ENCODE measurements around the gene ZNF469. TPM values are rescaled to one million over a fixed set of nuclear protein-coding genes. Genes with fewer than 3 reads are reported as not detected.

ZNF469 gene
- polyA plus RNA-seq, 3 donors: 0.02 to 0.16 (median 0.10) TPM

GRCh38 chr16:88368994-88369393, 13.8 kb upstream of the ZNF469 start:
- Mint-ChIP-seq H3K36me3 (no peaks in the 10 kb centered on the region), H3K9me3 (peaks cover 0 to 6% (median 0%) of the 10 kb centered on the region in 7 donors), H3K27me3 (ENCODE audit: low read depth in 3 of 3) (peaks cover 2 to 5% (median 5%) of the 10 kb centered on the region in 3 donors), H3K4me1 (no peaks in the 10 kb centered on the region), H3K4me3 (no peak overlapping the region), H3K27ac (no peak overlapping the region)
- intact Hi-C loops (cut with micrococcal nuclease): no loop called here
- Histone ChIP-seq H3K4me3 (replicated peaks in 1 of 3; ENCODE audit: low read depth in 2 of 3, low read length in 3 of 3) (no peak overlapping the region), H4K20me1 (ENCODE audit: insufficient read depth, low read length) (no peaks in the 10 kb centered on the region), H3K9ac (ENCODE audit: insufficient read depth, low read length, poor library complexity, severe bottlenecking) (no peak overlapping the region), H3K36me3 (replicated peaks in 1 of 2; ENCODE audit: control insufficient read depth in 1 of 2, insufficient read depth in 2 of 2, low read length in 2 of 2) (no peaks in the 10 kb centered on the region), H3K79me2 (ENCODE audit: insufficient read depth, low read length) (no peaks in the 10 kb centered on the region), H2AFZ (ENCODE audit: insufficient read depth, low read depth, low read length, poor library complexity, severe bottlenecking) (no peak overlapping the region), H3K9me3 (replicated peaks in 1 of 2; ENCODE audit: control insufficient read depth in 1 of 2, insufficient read depth in 1 of 2, low read length in 2 of 2) (no peaks in the 10 kb centered on the region), H3K4me1 (ENCODE audit: control insufficient read depth in 1 of 2, insufficient read depth in 2 of 2, low read length in 2 of 2) (no peaks in the 10 kb centered on the region), H3K27me3 (ENCODE audit: control insufficient read depth in 2 of 2, insufficient read depth in 2 of 2, low read length in 2 of 2) (no peaks in the 10 kb centered on the region), H3K4me2 (replicated peaks; ENCODE audit: extremely low read depth, low read length, poor library complexity, severe bottlenecking) (no peak overlapping the region), H3K27ac (ENCODE audit: low read depth in 1 of 2, low read length in 2 of 2) (no peak overlapping the region)
- DNase-seq: no peak
- TF ChIP-seq, protein P1, sequence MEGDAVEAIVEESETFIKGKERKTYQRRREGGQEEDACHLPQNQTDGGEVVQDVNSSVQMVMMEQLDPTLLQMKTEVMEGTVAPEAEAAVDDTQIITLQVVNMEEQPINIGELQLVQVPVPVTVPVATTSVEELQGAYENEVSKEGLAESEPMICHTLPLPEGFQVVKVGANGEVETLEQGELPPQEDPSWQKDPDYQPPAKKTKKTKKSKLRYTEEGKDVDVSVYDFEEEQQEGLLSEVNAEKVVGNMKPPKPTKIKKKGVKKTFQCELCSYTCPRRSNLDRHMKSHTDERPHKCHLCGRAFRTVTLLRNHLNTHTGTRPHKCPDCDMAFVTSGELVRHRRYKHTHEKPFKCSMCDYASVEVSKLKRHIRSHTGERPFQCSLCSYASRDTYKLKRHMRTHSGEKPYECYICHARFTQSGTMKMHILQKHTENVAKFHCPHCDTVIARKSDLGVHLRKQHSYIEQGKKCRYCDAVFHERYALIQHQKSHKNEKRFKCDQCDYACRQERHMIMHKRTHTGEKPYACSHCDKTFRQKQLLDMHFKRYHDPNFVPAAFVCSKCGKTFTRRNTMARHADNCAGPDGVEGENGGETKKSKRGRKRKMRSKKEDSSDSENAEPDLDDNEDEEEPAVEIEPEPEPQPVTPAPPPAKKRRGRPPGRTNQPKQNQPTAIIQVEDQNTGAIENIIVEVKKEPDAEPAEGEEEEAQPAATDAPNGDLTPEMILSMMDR (IDR thresholded peaks at IDR 0.05): no peak
- WGBS (ENCODE audit: insufficient coverage): 90% methylated on average over 5 of the region's 7 CpGs

DNA sequence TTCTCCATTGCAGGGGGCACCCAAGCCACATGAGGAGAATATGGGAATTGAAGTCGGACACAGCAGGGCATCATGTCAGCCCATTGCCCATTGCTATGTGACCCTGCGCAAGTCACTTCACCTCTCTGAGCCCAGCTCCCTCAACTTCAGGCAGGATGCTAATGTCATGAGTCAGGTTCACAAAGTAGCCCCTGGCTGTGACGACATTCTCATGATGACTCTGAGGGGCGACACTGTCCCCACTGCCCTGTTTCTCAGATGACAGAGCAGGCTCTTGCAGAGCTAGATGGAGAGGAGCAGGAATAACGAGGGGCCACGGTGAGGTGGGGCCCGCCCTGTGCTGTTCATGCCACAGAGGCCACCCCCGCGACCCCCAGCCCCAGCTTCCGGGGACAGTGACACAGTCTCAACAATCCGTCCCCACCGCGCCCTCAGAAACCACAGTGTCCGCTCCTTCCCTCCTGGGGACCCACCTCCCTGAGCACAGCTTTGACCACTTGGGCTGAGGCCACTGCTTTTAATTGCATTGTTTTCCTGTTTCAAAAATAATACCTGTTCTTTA, 13.2 kb upstream of the ZNF469 start:
- no peak overlapping the region for H3K27ac Mint-ChIP-seq
- peaks cover 0 to 6% (median 0%) of the 10 kb centered on the region in 7 donors for H3K9me3 Mint-ChIP-seq
- Histone ChIP-seq H4K20me1 (ENCODE audit: insufficient read depth, low read length) (no peaks in the 10 kb centered on the region), H3K4me2 (replicated peaks; ENCODE audit: extremely low read depth, low read length, poor library complexity, severe bottlenecking) (no peak overlapping the region), H3K9me3 (replicated peaks in 1 of 2; ENCODE audit: control insufficient read depth in 1 of 2, insufficient read depth in 1 of 2, low read length in 2 of 2) (no peaks in the 10 kb centered on the region), H3K27ac (ENCODE audit: low read depth in 1 of 2, low read length in 2 of 2) (no peak overlapping the region), H3K36me3 (replicated peaks in 1 of 2; ENCODE audit: control insufficient read depth in 1 of 2, insufficient read depth in 2 of 2, low read length in 2 of 2) (no peaks in the 10 kb centered on the region), H2AFZ (ENCODE audit: insufficient read depth, low read depth, low read length, poor library complexity, severe bottlenecking) (no peak overlapping the region), H3K9ac (ENCODE audit: insufficient read depth, low read length, poor library complexity, severe bottlenecking) (no peak overlapping the region), H3K4me3 (replicated peaks in 1 of 3; ENCODE audit: low read depth in 2 of 3, low read length in 3 of 3) (no peak overlapping the region), H3K4me1 (ENCODE audit: control insufficient read depth in 1 of 2, insufficient read depth in 2 of 2, low read length in 2 of 2) (no peaks in the 10 kb centered on the region), H3K27me3 (ENCODE audit: control insufficient read depth in 2 of 2, insufficient read depth in 2 of 2, low read length in 2 of 2) (no peaks in the 10 kb centered on the region), H3K79me2 (ENCODE audit: insufficient read depth, low read length) (no peaks in the 10 kb centered on the region)
- no peaks in the 10 kb centered on the region for H3K36me3 Mint-ChIP-seq
- 82% methylated on average over 11 of the region's 14 CpGs for WGBS (ENCODE audit: insufficient coverage)
- no peaks in the 10 kb centered on the region for H3K4me1 Mint-ChIP-seq
- DNase-seq: no peak
- peaks cover 2 to 7% (median 6%) of the 10 kb centered on the region in 3 donors for H3K27me3 Mint-ChIP-seq (ENCODE audit: low read depth in 3 of 3)
- TF ChIP-seq, protein P1 (IDR thresholded peaks at IDR 0.05): no peak
- intact Hi-C loops (cut with micrococcal nuclease): loop anchor here in 1 of 2 donors (10.0 kb wide), 1 partner anchor 125 kb away; no protein-coding TSS in a partner anchor
- no peak overlapping the region for H3K4me3 Mint-ChIP-seq

Data from CD14-positive monocyte (primary cell).